Mesenteric fat pad (tissue), 1 donor: ENCODE results near the gene PTPMT1. TPM values are rescaled to one million over a fixed set of nuclear protein-coding genes. Genes with fewer than 3 reads are reported as not detected.
"Not testable (repeated sequence)": the region's sequence is repeated elsewhere in the genome, so short reads cannot be mapped to it uniquely, and the experiment has no call there.

Experiments used
- DNase-seq: peaks from one replicate; pipeline ENCODE4 v3.0.0-alpha.2; 2020; ENCODE audit warnings: low spot score
- total RNA-seq: library from RNA; stranded (reverse); fragmentation: NEBNext Ultra II Directional; extraction: Animal tissue kit (Norgen Biotek cat#: 25700); gene quantifications from one replicate; pipeline ENCODE4 v1.2.1, GENCODE V29; 2021
- donor health status: DM: yes; HTN: yes; CAD: no.

Gene PTPMT1
- total RNA-seq, 1 donor from 2014 or later, result 50.7 TPM

DNA sequence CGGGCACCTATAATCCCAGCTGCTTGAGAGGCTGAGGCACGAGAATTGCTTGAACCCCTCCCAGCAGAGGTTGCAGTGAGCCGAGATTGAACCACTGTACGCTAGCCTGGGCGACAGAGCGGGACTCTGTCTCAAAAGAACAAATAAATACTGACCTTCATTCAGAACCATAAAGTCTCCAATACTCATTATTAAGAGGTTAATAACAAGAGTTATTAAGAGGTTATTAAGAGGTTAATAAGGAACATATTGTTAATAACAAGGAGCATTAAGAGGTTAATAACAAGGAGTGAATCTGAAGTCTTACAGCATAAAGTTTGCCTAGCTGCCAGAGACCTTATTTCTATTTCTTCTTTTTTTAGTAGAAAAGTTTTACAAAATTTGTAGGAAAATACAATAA is 20.1 kb upstream of the PTPMT1 start:
- DNase-seq, result peak; percentile 28

DNA sequence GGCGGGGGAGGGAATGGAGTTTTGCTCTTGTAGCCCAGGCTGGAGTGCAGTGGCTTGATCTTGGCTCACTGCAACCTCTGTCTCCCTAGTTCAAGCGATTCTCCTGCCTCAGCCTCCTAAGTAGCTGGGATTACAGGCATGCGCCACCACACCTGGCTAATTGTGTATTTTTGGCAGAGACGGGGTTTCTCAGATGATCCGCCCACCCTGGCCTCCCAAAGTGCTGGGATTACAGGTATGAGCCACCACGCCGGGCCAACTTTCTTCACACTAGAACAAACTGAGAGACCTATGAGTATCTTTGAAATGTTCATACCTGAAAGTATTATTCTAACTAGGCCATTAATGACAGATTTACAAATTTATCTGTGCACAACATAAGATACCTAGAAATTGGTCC is 19.1 kb upstream of the PTPMT1 start:
- peak; percentile 43 for DNase-seq

DNA sequence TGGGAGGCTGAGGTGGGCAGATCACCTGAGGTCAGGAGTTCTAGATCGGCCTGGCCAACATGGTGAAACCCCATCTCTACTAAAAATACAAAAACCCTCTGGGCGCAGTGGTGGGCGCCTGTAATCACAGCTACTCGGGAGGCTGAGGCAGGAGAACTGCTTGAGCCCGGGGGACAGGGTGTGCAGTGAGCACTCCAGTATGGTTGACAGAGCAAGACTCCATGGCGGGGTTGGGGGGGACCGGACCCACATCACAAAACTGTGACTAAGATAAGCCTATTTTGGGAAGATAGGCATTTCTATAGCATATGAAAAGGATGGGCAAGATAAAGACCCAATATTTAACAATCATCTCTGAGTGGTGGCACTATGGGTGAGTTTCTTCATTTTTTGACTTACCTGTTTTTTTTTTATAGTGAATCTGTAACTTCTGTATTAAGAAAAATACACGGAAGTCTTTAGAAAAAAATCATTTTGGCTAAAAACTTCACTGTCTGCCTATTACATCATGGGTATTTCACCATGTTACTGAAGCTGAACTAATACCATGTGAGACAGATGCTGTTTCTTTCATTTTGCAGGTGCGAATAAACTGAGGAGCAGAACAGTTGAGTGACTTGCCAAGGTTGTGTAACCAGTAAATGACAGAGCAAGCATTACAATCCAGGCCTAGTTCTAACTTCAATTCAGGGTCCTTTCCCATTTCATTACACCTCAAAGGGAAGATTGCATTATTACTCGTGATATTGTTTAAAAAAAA is 14.9 kb upstream of the PTPMT1 start:
- DNase-seq, result peak; percentile 14

DNA sequence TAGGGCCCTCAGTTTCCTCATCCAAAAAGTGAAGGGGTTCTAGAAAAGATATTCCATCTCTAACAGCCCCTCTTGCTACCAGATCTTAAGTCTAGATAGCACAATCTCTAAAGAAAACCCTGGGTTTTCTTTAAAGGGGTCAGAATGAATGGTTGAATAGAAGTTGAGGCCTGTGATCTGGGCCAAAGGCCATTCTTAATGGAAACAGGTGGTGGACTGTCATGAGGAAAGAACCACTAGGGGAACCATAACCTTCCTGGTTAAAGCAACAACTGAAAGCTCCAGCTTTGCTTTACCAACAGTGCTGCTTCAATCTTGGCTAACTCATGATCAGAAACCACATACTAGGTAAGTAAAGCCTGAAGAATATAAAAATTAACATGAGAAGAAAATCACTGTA is 14.3 kb upstream of the PTPMT1 start:
- DNase-seq, result no peak

DNA sequence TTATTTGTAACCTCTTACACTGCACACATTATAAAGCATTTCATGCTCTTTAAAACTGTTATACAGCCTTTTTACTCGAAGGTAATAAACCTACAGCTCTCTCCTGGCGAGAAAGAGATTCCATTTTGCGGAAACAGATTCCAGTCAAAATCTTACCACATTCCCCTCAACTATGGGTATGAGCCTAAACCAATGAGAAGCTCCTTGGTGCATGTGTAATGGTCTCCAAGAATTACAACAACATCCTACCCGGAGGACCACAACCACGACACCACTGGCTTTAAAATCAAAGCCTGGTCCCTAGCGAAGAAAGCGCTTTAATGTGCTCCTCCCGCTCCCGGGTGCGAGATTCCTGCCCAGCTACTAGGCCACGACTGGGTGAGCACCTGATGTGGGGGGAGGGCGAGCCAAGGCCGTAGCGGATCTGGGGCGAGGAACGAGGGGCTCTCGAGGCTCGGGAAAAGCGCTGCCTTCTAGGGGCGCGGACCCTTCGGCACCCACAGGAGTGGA is 13.3 kb upstream of the PTPMT1 start:
- no peak for DNase-seq

DNA sequence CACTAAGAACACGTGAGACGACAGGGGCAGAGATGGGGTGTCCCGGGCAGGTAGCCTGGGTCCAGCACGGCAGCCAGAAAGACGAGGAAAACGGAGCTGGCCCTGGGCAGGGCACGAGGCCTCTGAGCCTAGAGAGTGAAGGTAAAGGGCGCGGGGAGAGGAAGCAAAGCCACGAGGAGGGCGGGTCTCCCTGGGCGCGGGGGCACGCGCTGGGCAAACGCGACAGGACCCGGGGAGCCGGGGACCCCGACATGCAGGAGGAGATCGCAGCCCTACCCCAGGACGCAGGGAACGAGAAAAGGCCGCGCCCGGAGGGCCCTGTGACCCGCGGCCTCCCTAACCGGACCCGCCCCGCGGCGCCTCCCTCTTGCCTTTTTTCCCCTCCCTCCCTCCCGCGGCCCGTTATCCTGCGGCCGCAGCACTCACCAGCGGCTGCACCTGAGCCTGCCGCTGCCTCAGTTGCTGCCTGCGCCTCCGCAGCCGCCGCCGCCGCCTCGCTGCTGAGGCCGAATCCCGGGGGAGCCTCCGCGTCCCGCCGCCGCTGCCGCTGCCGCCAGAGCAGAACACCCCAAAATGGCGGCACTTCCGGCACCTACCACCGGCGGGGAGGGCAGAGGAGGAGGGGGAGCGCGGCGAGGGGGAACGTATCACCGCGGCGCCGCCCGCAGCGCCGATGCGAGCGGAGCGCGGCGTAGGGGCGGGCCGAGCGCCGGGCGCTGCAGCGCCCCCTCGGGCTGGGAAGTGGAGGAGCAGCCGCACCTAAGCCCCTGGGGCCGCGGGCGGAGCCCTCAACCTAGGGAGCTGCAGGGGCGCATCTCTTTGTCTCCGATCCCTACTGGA is 12.6 kb upstream of the PTPMT1 start, which contains the start of gene CELF1:
CELF1 (minus strand) TSS at position 567 of the 840 bp plus-strand sequence. CDS start 53,609 bp downstream, outside the sequence.
- peak; percentile 97 for DNase-seq

DNA sequence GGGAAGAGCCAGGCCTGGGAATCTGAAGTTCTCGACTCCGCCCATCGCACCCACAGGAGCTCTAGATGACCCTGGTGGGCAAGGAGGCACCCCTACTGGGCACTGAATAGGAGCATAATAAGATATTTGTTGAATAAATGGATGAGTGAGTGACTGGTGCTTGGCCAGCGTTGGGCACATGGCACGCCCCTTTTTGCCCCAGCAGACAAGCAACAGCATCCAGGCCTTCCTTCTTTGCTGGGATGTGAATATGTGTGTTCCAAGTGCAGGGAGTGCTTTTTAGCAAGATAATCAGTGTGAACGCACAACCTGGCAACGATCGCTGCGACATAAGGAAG is 12.0 kb upstream of the PTPMT1 start:
- DNase-seq, result no peak

DNA sequence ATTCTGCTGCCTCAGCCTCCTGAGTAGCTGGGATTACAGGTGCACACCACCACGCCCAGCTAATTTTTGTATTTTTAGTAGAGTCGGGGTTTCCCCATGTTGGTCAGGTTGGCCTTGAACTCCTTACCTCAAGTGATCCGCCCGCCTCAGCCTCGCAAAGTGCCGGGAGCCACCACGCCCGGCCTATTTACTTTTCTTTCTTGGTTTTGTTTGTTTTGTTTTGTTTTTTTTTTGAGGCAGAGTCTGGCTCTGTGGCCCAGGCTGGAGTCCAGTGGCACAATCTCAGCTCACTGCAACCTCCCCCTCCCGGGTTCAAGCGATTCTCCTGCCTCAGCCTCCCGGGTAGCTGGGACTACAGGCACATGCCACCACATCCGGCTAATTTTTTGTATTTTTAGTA is 8.4 kb upstream of the PTPMT1 start:
- not testable (repeated sequence) for DNase-seq

DNA sequence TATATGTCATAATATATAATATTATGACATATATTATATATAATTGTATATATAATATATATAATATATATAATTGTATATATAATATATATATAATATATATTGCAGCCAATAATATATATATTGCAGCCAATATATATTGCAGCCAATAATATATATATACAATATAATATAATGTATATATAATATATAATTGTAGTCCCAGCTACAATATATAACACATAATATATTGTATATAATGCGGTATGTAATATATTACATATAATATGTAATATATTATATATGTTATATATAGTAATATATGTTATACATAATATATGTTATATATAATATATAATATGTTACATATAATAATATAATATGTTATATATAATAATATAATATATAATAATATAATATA is 6.7 kb upstream of the PTPMT1 start:
- no peak for DNase-seq

DNA sequence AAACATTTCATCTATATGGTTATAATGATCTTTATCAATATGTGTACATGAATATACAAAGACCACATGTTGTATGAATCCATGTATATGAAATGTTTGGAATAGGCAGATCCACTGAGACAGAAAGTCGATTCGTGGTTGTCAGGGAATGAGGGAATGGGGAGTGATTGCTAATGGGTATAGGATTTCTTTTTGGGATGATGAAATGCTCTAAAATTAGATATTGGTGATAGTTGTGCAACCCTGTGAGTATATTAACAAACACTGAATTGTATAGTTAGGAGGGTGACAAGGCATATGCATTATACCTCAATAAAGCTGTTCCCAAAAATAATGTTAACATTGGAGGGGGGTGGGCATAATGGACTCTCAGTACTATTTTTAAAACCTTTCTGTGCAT is 5.0 kb upstream of the PTPMT1 start:
- no peak for DNase-seq

DNA sequence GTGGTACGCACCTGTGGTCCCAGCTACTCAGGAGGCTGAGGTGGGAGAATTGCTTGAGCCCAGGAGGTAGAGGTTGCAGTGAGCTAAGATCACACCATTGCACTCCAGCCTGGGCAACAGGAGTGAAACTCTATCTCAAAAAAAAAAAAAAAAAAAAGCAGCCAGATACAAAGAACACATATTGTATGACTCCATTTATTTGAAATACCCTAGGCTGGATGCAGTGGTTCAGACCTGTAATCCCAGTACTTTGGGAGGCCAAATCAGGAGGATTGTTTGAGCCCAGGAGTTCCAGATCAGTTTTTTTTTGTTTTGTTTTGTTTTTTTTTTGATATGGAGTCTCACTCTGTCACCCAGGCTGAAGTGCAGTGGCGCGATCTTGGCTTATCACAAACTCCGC is 3.0 kb upstream of the PTPMT1 start:
- DNase-seq, result not testable (repeated sequence)

DNA sequence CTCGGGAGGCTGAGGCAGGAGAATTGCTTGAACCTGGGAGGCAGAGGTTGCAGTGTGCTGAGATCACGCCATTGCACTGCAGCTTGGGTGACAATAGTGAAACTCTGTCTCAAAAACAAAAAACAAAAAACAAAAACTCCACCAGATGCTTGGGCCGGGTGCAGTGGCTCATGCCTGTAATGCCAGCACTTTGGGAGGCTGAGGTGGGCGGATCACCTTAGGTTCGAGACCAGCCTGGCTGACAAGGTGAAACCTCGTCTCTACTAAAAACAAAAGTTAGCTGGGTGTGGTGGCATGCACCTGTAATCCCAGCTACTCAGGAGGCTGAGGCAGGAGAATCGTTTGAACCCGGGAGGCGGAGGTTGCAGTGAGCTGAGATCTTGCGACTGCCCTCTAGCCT is 1.0 kb upstream of the PTPMT1 start:
- DNase-seq, result peak; percentile 33

DNA sequence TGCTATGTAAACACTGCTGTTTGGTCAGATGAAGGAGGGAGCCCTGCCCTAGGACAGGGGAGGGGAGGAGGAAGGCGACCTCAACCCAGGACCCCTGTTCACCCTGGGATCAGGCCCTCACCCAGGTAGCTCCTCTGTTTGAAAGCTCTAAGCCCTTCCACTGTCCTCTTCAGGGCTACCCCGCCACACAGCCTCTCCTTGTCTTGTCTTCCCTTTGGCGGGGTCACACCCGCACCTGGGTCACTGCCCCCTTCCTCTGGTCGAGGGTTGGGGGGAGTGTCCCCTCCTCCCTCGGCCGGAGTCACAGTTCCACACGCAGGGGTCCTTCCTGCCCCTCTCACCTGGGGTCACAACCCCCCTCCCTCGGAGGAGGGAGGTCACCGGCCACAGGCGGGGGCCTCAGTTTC is 463 bp upstream of the PTPMT1 start:
- DNase-seq, result no peak

DNA sequence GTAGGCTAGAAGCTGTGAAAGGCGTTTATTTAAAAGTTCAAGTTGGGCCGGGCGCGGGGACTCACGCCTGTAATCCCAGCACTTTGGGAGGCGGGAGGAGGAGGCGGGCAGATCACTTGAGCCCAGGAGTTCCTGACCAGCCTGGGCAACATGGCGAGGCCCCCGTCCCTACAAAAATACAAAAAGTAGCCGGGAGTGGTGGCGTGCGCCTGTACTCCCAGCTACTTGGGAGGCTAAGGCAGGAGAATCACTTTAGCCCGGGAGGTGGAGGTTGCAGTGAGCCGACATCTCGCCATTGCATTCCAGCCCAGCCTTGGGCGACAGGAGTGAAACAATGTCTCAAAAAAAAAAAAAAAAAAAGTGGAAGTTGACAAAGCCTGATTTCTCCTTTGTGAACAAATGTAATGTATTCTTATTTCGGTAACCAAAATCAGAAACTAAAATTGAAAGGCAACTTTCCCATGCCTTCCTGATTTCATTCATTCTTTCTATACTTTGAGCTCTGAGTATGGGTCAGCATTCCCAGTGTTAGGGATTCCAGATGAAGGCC is 825 bp downstream of the PTPMT1 start:
- DNase-seq, result peak; percentile 82

DNA sequence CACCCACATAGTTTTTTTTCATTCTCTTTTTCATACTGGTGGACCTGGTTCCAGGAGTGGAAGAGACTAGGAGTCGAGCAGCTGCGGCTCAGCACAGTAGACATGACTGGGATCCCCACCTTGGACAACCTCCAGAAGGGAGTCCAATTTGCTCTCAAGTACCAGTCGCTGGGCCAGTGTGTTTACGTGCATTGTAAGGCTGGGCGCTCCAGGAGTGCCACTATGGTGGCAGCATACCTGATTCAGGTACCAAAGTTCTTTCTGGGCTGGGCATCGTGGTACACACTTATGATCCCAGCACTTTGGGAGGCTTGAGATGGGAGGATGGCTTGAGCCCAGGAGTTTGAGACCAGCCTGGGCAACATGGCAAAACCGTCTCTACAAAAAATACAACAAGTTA is 4.2 kb downstream of the PTPMT1 start:
- no peak for DNase-seq

DNA sequence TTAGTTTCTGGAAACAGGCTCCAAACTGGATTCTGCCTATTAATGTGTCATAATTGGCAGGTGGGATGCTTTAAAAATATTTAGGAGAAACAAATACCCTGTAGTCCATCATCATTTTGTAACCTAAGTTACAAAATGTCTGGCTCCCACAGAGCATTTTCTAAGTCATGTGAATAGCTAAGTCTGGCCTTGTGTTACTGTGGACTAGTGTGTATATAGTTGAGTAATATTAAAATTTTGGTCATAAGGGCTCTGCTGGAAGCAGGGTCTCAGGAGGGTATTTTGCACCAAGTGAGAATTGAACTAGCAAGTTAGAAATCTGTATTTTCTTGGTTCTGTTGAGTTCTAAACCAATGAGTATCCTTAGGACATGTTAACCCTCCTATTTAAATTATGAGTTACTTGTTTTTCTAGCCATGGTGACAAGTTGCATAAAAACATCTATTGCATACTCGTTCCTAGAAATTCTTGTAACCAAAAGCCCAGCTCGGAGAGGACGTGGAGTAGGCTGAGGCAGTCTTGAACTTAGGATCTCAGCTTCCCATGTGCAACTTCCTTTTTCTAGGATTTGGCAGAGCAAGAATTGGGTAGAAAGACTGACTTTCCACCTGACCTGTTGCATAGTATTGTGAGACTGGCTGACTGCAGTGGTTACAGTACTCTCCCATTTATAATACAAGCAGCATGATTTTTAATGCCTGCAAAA is 5.4 kb downstream of the PTPMT1 start:
- DNase-seq, result no peak

DNA sequence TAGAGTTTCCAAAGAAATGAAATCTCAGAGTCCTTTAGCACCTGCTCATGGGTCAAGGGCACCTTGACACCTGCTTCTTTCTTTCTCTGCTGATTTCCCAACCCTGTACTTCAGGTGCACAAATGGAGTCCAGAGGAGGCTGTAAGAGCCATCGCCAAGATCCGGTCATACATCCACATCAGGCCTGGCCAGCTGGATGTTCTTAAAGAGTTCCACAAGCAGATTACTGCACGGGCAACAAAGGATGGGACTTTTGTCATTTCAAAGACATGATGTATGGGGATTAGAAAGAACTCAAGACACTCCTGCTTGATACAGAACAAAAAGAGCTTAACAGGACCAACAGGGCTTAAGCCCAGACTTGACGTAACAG is 5.9 kb downstream of the PTPMT1 start:
- DNase-seq, result no peak

DNA sequence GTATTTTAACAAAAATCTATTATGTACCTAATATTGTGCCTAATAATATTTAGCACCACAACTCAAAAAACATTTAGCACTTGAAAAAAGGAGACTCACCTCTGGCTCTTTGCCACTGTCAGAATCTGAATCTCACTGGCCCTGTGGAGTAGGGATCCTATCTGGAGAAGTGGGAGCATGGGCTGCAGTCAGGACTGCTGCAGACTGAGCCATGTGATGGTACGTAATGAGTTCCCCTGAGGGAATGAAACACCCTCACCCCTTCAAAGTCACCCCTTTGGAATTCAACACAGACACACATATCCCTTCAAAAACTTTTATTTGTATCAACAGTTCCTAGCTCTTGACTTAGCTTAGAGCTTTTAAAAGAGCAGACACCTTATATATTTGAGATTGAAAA is 6.5 kb downstream of the PTPMT1 start:
- DNase-seq, result no peak

DNA sequence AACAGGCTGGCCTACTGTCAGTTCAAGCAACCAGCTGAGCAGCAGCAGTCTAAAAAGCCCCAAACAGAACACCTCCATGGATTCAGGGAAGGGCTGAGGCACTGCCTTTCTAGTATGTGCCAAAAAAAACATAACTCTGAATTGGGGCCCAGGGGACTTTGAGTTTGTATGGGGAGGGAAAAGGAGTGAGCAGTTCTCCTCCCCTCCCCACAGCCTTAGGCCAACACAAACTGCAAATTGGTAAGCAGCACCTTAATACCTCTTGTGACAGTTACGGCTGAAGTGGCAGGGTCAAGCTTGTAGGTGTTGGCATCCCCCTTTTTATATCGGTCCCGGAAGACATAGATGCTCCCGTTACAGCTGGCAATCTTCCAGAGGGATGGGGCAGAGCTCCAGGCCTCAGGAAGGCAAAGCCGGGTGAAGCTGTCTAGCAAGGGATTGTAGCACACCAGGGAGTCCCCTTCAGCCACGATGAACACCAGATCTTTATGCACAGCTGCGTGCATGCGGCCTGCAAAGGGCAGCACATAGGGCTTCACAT is 7.4 kb downstream of the PTPMT1 start:
- DNase-seq, result no peak

DNA sequence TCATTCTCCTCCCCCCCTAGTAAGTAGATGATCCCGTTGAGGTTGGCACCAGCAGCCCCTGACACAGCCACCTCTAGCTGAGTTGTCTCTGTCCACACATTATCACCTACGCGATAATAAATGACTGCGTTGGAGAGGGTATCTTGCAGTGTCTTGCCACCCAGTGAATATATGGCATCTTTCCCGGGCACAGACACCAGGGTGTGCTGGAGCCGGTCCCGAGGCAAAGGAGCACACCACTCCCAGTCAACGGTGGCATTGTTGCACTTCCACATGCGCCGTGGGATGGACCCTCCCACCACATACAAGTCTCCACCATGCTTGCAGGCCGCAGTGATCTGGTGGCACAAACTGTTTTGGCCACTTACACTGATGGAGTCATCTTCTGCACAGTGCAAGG is 7.9 kb downstream of the PTPMT1 start:
- no peak for DNase-seq

DNA sequence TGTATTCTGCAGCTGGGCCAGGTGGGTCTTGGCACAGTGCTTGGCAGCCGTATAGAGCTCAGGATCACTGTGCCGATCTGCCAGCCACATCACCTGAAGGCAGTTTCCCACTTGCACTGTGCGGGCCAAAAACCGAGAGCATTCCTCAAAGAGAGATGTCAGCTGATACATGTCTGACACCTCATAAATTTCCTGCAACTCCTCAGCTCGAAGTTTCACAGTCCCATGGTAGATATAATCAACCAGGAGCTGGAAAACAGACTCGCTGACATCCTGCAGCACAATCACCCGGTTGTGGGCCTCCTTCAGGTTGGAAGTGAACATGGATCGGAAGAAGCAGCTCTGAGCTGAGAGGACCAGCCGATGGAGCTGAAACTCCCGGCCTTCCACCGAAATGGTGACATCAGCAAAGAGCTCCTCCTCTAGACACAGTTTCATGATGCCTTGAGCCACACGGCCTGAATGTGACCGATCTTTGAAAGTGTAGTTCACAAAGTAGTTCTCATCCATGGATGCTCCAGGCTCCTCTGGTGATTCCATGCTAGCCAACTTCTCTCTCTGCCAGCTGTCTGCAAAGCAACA is 12.2 kb downstream of the PTPMT1 start:
- DNase-seq, result no peak
